Activated naive CD8-positive, alpha-beta T cell treated with anti-CD3 and anti-CD28 coated beads for 36 hours (primary cell): ENCODE data around the gene RTN4RL1. TPM values are rescaled to one million over a fixed set of nuclear protein-coding genes. Genes with fewer than 3 reads are reported as not detected.

ENCODE experiments used
- DNase-seq: peaks from one replicate; pipeline ENCODE4 v3.0.0; 2021
- H3K27ac Mint-ChIP-seq: one replicate; pipeline ENCODE4 v1.8.0; 2022; ENCODE audit warnings: mild to moderate bottlenecking, moderate library complexity, mixed read lengths
- H3K27me3 Mint-ChIP-seq: one replicate; pipeline ENCODE4 v1.8.0; 2022; ENCODE audit warnings: mild to moderate bottlenecking, mixed read lengths
- H3K36me3 Mint-ChIP-seq: one replicate; pipeline ENCODE4 v1.8.0; 2021; ENCODE audit warnings: mild to moderate bottlenecking, mixed read lengths
- H3K4me1 Mint-ChIP-seq: one replicate; pipeline ENCODE4 v1.8.0; 2021; ENCODE audit warnings: mixed read lengths
- H3K4me3 Mint-ChIP-seq: one replicate; pipeline ENCODE4 v1.8.0; 2022; ENCODE audit warnings: mild to moderate bottlenecking, moderate library complexity, mixed read lengths
- H3K9me3 Mint-ChIP-seq: one replicate; pipeline ENCODE4 v1.8.0; 2022; ENCODE audit warnings: mixed read lengths
- total RNA-seq, 2 experiments: library from RNA; stranded (reverse); gene quantifications; one replicate each; pipeline ENCODE4 v1.2.3, GENCODE V29; 2021

Gene RTN4RL1
- total RNA-seq, 2 experiments from 2014 or later = 0.64 to 0.80 TPM

DNA sequence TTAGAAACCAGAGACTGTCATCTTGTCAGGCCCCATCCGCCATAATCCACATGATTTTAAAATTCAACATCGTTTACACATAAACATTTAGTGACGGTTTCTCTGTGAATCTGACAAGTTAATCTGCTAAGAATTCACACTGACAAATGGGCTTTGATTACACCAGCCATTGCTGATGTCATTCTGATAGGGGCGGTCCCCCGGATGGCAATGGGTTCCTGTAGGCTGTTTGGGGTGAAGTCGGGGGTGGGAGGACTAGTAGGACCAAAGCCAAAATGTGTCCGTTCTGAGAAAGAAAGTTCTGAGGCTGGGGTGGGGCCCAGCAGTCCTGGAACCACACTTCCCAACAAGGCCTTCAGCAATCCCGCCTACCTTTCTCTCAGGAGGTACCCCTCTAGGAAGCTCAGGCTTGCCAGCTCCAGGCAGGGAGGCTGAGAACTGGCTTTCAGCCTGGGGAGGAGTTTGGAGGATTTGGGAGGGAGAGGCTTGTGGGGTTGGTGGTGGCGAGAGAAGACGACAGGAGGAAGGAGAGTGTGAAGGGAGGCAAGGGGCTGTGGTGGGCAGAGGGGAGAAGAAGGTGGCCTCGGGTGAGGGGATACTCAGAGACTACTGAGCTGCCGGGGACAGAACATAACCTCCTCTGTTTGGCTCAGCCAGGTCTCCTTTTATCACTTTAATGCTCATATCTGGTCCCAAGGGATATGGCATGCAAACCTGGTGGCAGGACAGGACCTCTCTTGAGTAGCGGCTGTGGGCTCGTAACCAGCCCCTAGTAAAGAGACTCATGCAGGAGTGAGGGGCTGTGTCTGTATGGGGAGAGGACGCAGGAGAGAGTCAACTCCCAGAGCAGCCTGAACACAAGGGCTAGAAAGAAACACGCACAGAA is 38.4 kb upstream of the RTN4RL1 start:
- no peak for DNase-seq
- Mint-ChIP-seq H3K4me1 (peaks cover 28% of the 10 kb centered on the region), H3K36me3 (peaks cover 63% of the 10 kb centered on the region)

DNA sequence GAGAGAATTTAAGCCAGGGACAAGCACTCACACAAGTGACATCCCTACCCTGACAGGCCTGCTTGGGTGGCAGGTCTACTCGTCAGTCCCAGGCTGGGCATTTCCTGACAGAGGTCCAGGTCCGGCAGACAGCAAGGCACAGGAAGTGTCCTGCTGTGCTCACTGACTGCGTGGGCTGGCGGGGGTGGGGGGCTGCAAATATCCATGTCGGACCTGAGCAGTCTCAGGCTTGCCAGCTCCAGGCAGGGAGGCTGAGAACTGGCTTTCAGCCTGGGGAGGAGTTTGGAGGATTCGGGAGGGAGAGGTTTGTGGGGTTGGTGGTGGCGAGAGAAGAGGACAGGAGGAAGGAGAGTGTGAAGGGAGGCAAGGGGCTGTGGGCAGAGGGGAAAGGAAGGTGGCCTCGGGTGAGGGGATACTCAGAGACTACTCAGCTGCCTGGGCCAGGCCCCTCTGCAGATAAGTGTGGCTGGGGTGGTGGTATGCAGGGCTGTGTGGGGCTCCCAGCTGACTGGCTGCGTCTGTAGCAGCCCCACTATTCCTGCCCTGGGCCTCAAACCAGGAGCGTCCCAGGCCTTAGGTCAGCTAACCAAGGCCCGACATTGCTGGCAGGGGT is 37.5 kb upstream of the RTN4RL1 start:
- no peak for DNase-seq
- Mint-ChIP-seq H3K36me3 (peaks cover 59% of the 10 kb centered on the region), H3K4me3 (no peak overlapping the region), H3K9me3 (no peaks in the 10 kb centered on the region), H3K27ac (no peak overlapping the region), H3K4me1 (peaks cover 22% of the 10 kb centered on the region), H3K27me3 (peaks cover 3% of the 10 kb centered on the region)

More for the DNA sequence above, 38.4 kb upstream of the RTN4RL1 start:
- no peaks in the 10 kb centered on the region for H3K9me3 Mint-ChIP-seq
- peaks cover 3% of the 10 kb centered on the region for H3K27me3 Mint-ChIP-seq
- no peak overlapping the region for H3K27ac Mint-ChIP-seq
- no peak overlapping the region for H3K4me3 Mint-ChIP-seq

DNA sequence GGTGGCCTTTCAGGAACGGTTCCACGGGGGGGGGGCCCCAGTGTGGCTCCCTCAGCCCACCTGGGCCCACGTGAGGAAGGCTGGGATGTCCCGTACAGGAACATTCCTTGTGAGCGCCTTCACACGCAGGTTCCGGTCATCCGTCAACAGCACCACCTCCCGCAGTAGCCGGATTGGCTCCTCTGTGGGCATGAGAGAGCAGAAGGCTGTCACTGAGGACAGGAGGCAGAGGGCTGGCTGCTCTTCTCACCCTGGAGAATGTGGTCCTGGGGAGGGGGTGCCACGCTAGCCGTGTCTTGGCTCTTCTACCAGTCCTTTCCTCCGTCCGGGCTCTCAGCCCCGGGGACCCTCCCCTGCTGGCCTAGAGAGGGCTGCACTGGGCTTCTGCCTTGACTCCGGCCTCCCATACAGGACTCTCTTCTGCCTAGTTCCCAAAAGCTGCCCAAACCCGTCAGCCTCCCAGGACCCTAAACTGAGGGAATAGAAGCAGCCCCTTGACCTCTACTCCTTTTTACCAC is 36.4 kb upstream of the RTN4RL1 start:
- DNase-seq = no peak
- Mint-ChIP-seq H3K36me3 (peaks cover 58% of the 10 kb centered on the region), H3K9me3 (no peaks in the 10 kb centered on the region), H3K27me3 (peaks cover 3% of the 10 kb centered on the region), H3K27ac (peak overlapping the region; percentile 54), H3K4me3 (no peak overlapping the region), H3K4me1 (peaks cover 18% of the 10 kb centered on the region)

DNA sequence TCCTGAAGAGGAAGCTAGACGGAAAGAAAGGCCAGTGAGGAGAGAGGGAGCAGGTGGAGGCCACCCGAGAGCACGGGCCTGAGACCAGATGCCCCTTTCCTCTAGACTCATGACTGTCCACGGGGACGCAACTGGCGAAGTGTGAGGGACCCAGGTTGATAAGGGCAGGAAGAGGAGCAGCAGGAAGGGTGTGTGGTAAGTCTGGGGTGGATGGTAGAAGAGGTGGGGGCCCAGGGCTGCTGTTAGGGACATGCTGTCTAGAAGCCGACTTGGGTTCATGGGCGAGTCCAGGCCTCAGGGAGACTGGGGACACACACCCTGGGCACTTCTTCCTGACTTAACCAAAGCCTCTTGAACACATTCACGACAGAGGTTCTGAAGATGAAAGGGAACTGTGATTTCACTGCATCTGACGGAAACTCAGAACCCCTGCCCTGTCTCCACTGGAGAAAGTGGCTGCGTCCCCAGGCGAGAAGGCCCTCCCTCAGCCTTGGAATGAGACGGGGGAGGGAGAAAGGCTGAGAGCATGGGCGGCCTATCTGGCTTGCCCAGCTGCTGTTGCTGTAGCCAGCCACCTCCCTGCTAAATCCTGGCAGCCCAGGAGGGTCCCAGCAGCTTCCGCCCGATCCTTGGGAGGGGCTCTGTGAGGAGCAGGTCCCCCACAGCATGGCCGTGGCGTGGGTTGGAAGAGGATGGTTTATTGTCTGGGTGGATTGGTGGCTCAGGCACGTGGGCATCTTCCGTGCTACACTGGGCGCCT is 35.7 kb upstream of the RTN4RL1 start:
- Mint-ChIP-seq H3K4me3 (no peak overlapping the region), H3K27me3 (peaks cover 3% of the 10 kb centered on the region), H3K27ac (no peak overlapping the region), H3K4me1 (peaks cover 18% of the 10 kb centered on the region), H3K36me3 (peaks cover 56% of the 10 kb centered on the region), H3K9me3 (no peaks in the 10 kb centered on the region)
- no peak for DNase-seq

DNA sequence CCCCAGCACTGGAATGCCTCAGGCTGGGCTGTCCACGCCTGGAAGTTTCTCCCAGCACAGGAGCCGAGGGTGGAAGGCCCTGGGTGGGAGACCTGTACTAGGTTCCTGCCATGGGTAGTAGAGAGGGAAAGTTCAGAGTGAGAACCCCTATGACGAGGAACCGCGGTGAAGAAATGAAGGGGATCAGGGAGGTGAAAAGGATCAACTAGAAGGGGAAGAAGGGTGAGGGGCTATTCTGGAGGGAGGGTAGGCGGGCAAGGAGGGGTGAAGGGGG is 35.2 kb upstream of the RTN4RL1 start:
- Mint-ChIP-seq H3K4me1 (peaks cover 18% of the 10 kb centered on the region), H3K36me3 (peaks cover 53% of the 10 kb centered on the region), H3K9me3 (no peaks in the 10 kb centered on the region), H3K27ac (no peak overlapping the region), H3K4me3 (no peak overlapping the region), H3K27me3 (peaks cover 3% of the 10 kb centered on the region)
- DNase-seq = no peak

DNA sequence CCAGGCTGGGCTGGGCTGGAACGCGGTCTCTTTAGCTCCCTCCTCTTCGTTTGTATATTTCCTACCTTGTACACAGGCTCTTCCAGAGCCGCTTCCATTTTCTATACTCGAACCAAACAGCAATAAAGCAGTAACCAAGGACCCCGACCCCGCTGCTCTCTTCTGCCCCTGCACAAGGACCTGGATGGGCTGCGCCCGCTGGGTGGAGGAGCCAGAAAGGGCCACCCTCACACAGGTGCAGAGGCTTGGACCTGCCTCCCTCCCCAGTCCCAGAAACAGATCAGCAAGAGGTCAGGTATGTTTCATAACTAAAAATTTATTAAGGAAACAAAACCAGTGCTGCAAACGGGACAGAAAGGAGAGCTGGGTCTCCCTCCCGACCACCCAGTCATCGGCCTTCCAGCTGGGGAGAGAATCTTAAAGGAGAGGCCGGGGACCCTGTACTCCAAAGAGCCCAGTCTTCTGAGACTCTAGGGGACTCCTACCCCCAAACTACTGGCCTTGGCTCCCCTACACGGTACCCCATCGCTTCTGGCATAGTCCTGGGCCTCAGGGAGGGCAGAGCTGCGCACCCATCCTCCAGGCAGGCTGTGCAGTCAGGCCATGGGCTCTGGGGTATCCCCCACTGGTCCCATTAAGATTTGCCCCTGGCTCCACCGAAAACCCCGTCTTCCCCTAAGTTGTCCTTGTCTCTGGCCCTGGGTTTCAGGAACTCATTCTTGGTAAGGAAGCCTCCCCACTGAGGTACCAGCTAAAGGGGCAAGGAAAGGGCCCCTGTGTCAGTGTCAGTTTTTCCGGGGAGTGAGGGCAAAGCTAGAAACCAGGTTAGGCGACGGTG is 34.6 kb upstream of the RTN4RL1 start:
- Mint-ChIP-seq H3K36me3 (peaks cover 50% of the 10 kb centered on the region), H3K4me1 (peaks cover 16% of the 10 kb centered on the region), H3K27ac (no peak overlapping the region)

DNA sequence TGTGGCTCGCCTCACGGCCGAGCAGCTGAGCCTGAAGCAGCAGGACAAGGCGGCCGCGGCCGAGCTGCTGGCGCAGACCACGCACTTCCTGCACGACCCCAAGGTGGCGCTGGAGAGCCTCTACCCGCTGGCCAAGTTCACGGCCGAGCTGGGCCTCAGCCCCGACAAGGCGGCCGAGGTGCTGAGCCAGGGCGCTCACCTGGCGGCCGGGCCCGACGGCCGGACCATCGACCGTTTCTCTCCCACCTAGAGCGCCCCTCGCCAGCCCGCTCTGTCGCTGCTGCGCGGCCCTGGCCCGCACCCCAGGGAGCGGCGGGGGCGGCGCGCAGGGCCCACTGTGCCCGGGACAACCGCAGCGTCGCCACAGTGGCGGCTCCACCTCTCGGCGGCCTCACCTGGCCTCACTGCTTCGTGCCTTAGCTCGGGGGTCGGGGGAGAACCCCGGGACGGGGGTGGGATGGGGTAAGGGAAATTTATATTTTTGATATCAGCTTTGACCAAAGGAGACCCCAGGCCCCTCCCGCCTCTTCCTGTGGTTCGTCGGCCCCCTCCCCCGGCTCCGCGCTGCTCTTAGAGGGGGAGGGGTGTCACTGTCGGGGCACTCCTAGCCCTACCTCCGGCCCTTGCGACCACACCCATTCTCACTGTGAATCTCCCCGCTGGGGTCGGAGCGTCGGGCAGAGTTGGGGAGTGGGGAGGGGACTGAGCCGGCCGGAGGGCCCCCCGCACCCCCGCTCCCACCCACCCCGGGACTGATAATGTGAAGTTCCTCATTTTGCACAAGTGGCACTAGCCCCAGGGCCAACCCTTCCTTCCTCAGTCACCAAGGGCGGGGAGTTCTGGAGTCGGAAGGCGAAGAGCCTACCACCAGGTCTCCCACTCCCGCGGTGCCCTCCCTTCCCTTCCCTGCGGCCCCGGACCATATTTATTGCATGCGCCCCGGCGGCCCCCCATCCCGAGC is 33.7 kb upstream of the RTN4RL1 start:
- peaks cover 16% of the 10 kb centered on the region for H3K4me1 Mint-ChIP-seq
- H3K9me3 Mint-ChIP-seq = no peaks in the 10 kb centered on the region
- peak; percentile 75 for DNase-seq
- H3K27ac Mint-ChIP-seq = no peak overlapping the region
- peak overlapping the region; percentile 57 for H3K4me3 Mint-ChIP-seq
- peaks cover 42% of the 10 kb centered on the region for H3K36me3 Mint-ChIP-seq
- H3K27me3 Mint-ChIP-seq = peaks cover 3% of the 10 kb centered on the region

More for the DNA sequence above, 34.6 kb upstream of the RTN4RL1 start:
- Mint-ChIP-seq H3K27me3 (peaks cover 3% of the 10 kb centered on the region), H3K9me3 (no peaks in the 10 kb centered on the region), H3K4me3 (peak overlapping the region; percentile 57)
- no peak for DNase-seq

DNA sequence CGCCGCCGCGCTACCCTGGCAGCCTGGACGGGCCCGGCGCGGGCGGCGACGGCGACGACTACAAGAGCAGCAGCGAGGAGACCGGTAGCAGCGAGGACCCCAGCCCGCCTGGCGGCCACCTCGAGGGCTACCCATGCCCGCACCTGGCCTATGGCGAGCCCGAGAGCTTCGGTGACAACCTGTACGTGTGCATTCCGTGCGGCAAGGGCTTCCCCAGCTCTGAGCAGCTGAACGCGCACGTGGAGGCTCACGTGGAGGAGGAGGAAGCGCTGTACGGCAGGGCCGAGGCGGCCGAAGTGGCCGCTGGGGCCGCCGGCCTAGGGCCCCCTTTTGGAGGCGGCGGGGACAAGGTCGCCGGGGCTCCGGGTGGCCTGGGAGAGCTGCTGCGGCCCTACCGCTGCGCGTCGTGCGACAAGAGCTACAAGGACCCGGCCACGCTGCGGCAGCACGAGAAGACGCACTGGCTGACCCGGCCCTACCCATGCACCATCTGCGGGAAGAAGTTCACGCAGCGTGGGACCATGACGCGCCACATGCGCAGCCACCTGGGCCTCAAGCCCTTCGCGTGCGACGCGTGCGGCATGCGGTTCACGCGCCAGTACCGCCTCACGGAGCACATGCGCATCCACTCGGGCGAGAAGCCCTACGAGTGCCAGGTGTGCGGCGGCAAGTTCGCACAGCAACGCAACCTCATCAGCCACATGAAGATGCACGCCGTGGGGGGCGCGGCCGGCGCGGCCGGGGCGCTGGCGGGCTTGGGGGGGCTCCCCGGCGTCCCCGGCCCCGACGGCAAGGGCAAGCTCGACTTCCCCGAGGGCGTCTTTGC is 32.8 kb upstream of the RTN4RL1 start:
- Mint-ChIP-seq H3K27me3 (peaks cover 7% of the 10 kb centered on the region), H3K4me3 (peak overlapping the region; percentile 73), H3K27ac (no peak overlapping the region), H3K9me3 (no peaks in the 10 kb centered on the region), H3K36me3 (peaks cover 34% of the 10 kb centered on the region), H3K4me1 (peaks cover 21% of the 10 kb centered on the region)
- DNase-seq = peak; percentile 46

DNA sequence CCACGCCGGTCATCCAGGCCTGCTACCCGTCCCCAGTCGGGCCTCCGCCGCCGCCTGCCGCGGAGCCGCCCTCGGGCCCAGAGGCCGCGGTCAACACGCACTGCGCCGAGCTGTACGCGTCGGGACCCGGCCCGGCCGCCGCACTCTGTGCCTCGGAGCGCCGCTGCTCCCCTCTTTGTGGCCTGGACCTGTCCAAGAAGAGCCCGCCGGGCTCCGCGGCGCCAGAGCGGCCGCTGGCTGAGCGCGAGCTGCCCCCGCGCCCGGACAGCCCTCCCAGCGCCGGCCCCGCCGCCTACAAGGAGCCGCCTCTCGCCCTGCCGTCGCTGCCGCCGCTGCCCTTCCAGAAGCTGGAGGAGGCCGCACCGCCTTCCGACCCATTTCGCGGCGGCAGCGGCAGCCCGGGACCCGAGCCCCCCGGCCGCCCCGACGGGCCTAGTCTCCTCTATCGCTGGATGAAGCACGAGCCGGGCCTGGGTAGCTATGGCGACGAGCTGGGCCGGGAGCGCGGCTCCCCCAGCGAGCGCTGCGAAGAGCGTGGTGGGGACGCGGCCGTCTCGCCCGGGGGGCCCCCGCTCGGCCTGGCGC is 32.1 kb upstream of the RTN4RL1 start:
- no peak overlapping the region for H3K4me3 Mint-ChIP-seq
- H3K9me3 Mint-ChIP-seq = no peaks in the 10 kb centered on the region
- peaks cover 22% of the 10 kb centered on the region for H3K4me1 Mint-ChIP-seq

DNA sequence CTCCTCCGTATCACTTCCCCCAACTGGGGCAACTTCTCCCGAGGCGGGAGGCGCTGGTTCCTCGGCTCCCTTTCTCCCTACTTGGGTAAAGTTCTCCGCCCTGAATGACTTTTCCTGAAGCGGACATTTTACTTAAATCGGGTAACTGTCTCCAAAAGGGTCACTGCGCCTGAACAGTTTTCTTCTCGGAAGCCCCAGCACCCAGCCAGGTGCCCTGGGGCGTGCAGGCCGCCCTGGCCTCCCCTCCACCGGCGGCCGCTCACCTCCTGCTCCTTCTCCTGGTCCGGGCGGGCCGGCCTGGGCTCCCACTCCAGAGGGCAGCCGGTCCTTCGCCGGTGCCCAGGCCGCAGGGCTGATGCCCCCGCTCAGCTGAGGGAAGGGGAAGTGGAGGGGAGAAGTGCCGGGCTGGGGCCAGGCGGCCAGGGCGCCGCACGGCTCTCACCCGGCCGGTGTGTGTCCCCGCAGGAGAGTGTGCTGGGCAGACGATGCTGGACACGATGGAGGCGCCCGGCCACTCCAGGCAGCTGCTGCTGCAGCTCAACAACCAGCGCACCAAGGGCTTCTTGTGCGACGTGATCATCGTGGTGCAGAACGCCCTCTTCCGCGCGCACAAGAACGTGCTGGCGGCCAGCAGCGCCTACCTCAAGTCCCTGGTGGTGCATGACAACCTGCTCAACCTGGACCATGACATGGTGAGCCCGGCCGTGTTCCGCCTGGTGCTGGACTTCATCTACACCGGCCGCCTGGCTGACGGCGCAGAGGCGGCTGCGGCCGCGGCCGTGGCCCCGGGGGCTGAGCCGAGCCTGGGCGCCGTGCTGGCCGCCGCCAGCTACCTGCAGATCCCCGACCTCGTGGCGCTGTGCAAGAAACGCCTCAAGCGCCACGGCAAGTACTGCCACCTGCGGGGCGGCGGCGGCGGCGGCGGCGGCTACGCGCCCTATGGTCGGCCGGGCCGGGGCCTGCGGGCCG is 31.4 kb upstream of the RTN4RL1 start:
- peaks cover 16% of the 10 kb centered on the region for H3K27me3 Mint-ChIP-seq
- H3K4me1 Mint-ChIP-seq = peaks cover 28% of the 10 kb centered on the region
- DNase-seq = peak; percentile 62
- H3K4me3 Mint-ChIP-seq = peak overlapping the region; percentile 84
- H3K27ac Mint-ChIP-seq = peak overlapping the region; percentile 82
- H3K9me3 Mint-ChIP-seq = no peaks in the 10 kb centered on the region
- peaks cover 22% of the 10 kb centered on the region for H3K36me3 Mint-ChIP-seq

More for the DNA sequence above, 32.1 kb upstream of the RTN4RL1 start:
- DNase-seq = peak; percentile 48
- Mint-ChIP-seq H3K36me3 (peaks cover 29% of the 10 kb centered on the region), H3K27ac (no peak overlapping the region), H3K27me3 (peaks cover 9% of the 10 kb centered on the region)

DNA sequence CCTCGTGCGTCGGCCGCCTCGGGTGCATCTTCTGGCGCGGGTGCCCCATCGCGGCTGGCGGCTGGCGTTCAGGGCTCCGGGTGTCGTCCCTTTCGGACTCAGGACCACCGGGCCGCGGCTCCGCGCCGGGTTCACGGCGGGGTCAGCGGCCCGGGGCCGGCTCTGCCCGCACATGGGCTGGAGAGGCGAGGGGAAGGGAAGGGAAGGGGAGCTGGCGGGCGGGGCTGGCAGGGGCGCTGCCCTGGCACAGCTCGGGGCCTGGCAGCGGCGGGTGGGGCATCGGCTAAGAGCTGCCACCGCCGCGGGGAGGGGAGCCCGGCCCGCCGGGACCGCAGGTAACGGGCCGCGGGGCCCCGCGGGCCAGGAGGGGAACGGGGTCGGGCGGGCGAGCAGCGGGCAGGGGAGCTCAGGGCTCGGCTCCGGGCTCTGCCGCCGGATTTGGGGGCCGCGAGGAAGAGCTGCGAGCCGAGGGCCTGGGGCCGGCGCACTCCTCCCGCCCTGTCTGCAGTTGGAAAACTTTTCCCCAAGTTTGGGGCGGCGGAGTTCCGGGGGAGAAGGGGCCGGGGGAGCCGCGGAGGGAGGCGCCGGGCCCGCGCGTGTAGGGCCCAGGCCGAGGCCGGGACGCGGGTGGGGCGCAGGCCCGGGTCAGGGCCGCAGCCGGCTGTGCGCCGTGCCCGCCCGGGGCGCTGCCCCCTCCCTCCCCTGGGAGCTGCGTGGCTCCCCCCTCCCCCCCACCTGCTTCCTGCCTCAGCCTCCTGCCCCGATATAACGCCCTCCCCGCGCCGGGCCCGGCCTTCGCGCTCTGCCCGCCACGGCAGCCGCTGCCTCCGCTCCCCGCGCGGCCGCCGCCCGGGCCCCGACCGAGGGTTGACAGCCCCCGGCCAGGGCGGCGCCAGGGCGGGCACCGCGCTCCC is 30.4 kb upstream of the RTN4RL1 start:
- no peak overlapping the region for H3K27ac Mint-ChIP-seq

More for the DNA sequence above, 30.4 kb upstream of the RTN4RL1 start:
- DNase-seq = peak; percentile 60
- Mint-ChIP-seq H3K27me3 (peaks cover 17% of the 10 kb centered on the region), H3K4me3 (peak overlapping the region; percentile 84), H3K4me1 (peaks cover 23% of the 10 kb centered on the region), H3K36me3 (peaks cover 19% of the 10 kb centered on the region), H3K9me3 (no peaks in the 10 kb centered on the region)
